Vagina (tissue), 2 donors: Measurements from ENCODE around the gene ANKRD45.

ENCODE experiments used
- CTCF ChIP-seq, 3 experiments: fragments of 450-650 bp in 2 of 3; fragments of 200-600 bp in 1 of 3; sonication (generic) in 1 of 3; IDR thresholded peaks; one replicate each; pipeline ENCODE4 v1.5.1; 2017 to 2019; ENCODE audit warnings: antibody characterized with exemption in 3 of 3, mild to moderate bottlenecking in 2 of 3, moderate library complexity in 2 of 3
- POLR2AphosphoS5 ChIP-seq, 2 donors: sonication (generic); formaldehyde crosslinking; IDR thresholded peaks; one replicate each; pipeline ENCODE4 v1.9.0; 2017; ENCODE audit warnings: antibody characterized with exemption in 2 of 2, mild to moderate bottlenecking in 2 of 2, low read depth in 1 of 2; ENCODE audit not compliant: insufficient read depth in 1 of 2

- TF ChIP-seq CTCF (IDR thresholded peaks at IDR 0.05), result no peak
- TF ChIP-seq POLR2AphosphoS5 (IDR thresholded peaks at IDR 0.05; ENCODE audit: insufficient read depth in 1 of 2, low read depth in 1 of 2), result no peak
Observed at GRCh38 chr1:173616859-173617258, 52.8 kb downstream of the ANKRD45 start.
